ENCODE results near the gene VAV3. TPM values are rescaled to one million over a fixed set of nuclear protein-coding genes. Genes with fewer than 3 reads are reported as not detected.

Gene VAV3
- total and polyA plus RNA-seq, 11 donors = 0.57 to 8.3 (median 1.9) TPM

DNA sequence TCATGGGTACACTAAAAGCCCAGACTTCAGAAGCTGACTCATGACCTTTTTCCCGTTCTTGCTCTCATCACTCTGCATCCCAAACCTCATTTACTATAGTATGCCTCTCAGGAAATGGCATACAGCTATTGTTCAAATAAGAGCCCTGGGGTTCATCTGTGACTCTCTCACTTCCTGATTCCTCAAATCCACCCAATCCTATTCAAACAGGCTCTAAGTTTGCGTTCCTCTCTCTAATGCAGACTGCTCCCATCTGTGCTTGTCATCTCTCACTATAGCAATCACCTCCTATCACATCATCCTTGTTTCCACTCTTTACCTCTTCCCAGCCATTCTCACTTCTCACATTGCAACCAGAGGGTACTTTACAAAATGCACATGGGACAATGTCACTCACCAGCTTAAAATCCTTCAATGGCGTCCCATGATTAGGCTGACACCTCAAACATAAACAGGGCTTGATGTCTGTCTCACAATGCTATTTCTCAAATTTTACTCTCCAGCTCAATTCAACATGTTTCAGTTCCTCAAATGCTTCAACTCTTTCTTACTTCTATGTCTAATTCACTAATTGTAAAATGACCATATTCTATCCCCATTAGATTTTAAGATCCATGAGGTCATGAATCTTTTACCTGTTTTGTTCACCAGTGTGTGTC, 415.7 kb downstream of the VAV3 start:
- Histone ChIP-seq H3K4me3 (no peak overlapping the region), H3K4me1 (no peaks in the 10 kb centered on the region), H3K27ac (no peak overlapping the region), H3K36me3 (no peaks in the 10 kb centered on the region), H3K9me3 (no peaks in the 10 kb centered on the region), H3K27me3 (no peaks in the 10 kb centered on the region)
- TF ChIP-seq POLR2A (IDR thresholded peaks at IDR 0.05) (no peak), CTCF (IDR thresholded peaks at IDR 0.05) (no peak)
- intact Hi-C loops (cut with DNase I) = no loop called here
- DNase-seq (no peak), ATAC-seq (no peak)
- WGBS, 4 donors = 57 to 64% (median 61%) methylated on average over 3 of the region's 3 CpGs

- intact Hi-C loops (cut with DNase I) = no loop called here
- no peak overlapping the region for H3K27ac ChIP-seq
- ATAC-seq = no peak
- H3K36me3 ChIP-seq = no peaks in the 10 kb centered on the region
- no peaks in the 10 kb centered on the region for H3K9me3 ChIP-seq
- no peak for DNase-seq
- 66 to 73% (median 69%) methylated on average over 3 of the region's 3 CpGs for WGBS, 4 donors
- H3K27me3 ChIP-seq = no peaks in the 10 kb centered on the region
- H3K4me1 ChIP-seq = no peaks in the 10 kb centered on the region
- H3K4me3 ChIP-seq = no peak overlapping the region
- TF ChIP-seq CTCF (IDR thresholded peaks at IDR 0.05) = no peak
- no peak for TF ChIP-seq POLR2A (IDR thresholded peaks at IDR 0.05)
Measured at GRCh38 chr1:107548276-107548675, 416.7 kb downstream of the VAV3 start.

DNA sequence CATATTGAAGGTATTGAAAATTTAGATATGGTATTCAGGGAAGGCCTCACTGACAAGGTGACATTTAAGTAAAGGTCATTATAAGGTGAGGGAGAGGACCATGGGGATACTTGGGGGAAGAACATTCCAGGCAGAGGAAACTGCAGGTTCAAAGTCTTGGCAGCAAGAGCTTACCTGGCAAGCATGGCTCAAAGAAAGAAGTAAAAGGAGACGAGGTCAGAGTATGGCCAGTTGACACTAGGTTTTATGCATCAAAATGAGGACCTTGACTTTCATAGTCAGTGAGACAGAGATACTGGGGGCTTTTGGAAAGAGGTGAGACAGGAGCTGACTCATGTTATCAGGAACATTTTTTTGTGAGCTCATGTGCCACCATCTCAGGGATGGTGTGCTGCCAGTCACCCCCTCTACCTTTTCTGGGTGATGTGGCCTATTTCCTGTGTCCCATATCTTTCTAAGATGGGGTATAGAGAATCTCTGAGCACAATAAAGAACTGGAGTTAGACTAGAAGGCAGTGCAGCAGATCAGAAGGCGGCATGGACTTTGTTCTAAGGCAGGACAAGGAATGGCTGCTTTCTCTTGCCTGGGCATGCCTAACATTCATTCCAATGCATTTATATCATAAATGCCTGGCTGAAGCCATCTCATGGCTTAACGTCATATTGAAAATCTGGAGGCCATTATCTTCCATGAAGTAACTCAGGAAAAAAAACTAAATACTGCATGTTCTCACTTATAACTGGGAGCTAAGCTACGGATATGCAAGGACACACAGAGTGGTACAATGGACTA, 417.4 kb downstream of the VAV3 start:
- H3K27me3 ChIP-seq = no peaks in the 10 kb centered on the region
- no peak for TF ChIP-seq CTCF (IDR thresholded peaks at IDR 0.05)
- TF ChIP-seq POLR2A (IDR thresholded peaks at IDR 0.05) = no peak
- ATAC-seq (no peak), DNase-seq (no peak)
- no peak overlapping the region for H3K27ac ChIP-seq
- no peak overlapping the region for H3K4me3 ChIP-seq
- H3K9me3 ChIP-seq = no peaks in the 10 kb centered on the region
- intact Hi-C loops (cut with DNase I) = no loop called here
- no peaks in the 10 kb centered on the region for H3K4me1 ChIP-seq
- H3K36me3 ChIP-seq = no peaks in the 10 kb centered on the region
- WGBS, 4 donors = 89 to 92% (median 90%) methylated on average over 4 of the region's 4 CpGs

DNA sequence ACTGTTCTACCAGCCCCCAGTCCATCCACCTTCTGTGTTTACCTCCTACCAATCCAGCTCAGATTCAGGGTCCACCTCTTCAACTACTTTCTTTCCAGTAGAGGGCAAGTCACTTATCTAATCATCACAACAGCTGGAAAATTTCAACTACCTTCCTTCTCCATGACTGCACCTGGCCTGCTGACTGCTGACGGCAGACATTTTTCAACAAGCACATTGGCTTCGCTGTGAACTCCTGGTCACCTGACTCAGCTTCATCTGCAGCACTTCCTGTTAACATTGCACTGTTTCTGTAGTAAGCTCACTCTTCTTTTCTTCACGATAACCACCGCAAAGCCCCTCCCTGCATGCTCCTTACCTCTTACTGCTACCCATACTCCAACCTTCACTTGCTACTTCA, 418.4 kb downstream of the VAV3 start:
- DNase-seq (no peak), ATAC-seq (no peak)
- no peak for TF ChIP-seq POLR2A (IDR thresholded peaks at IDR 0.05)
- no peaks in the 10 kb centered on the region for H3K27me3 ChIP-seq
- WGBS, 4 donors = 80 to 84% (median 81%) methylated on average over 4 of the region's 4 CpGs
- intact Hi-C loops (cut with DNase I) = no loop called here
- no peak overlapping the region for H3K4me3 ChIP-seq
- no peaks in the 10 kb centered on the region for H3K36me3 ChIP-seq
- H3K27ac ChIP-seq = no peak overlapping the region
- no peaks in the 10 kb centered on the region for H3K9me3 ChIP-seq
- no peaks in the 10 kb centered on the region for H3K4me1 ChIP-seq

Data from heart left ventricle (tissue), 16 donors.